ENCODE data around the gene EMILIN3.

Gene EMILIN3

GRCh38 chr20:41366546-41367392 lies at the start of gene EMILIN3:
TSS of gene EMILIN3 (minus strand) at chr20:41366818. CDS start at chr20:41366634, 184 bp downstream.
- TF ChIP-seq SUZ12 (IDR thresholded peaks at IDR 0.05; ENCODE audit: extremely low read depth, insufficient read depth, insufficient read length), result no peak
- TF ChIP-seq ZNF274 (IDR thresholded peaks at IDR 0.05; ENCODE audit: low read depth, low read length), result no peak
- no peak for TF ChIP-seq YY1 (IDR thresholded peaks at IDR 0.05; ENCODE audit: insufficient read depth, insufficient read length)
- Histone ChIP-seq H3K27me3 (ENCODE audit: insufficient read depth, insufficient read length) (peaks cover 52% of the 10 kb centered on the region), H3K9ac (ENCODE audit: insufficient read length, low read depth) (peak within 1 kb of the TSS; percentile 77), H3K4me1 (ENCODE audit: insufficient read depth, insufficient read length) (peaks cover 15% of the 10 kb centered on the region), H3K36me3 (ENCODE audit: insufficient read depth, insufficient read length, low read length) (peaks cover 18% of the 10 kb centered on the region), H3K4me3 (ENCODE audit: insufficient read length, low read depth) (peak within 1 kb of the TSS; percentile 53), H3K9me3 (ENCODE audit: insufficient read depth, low read length) (peaks cover 16% of the 10 kb centered on the region; the same call in 1 of the 2 replicates)
- DNase-seq (ENCODE audit: low read depth, low spot score), result peak; percentile 23

- no peaks in the 10 kb centered on the region for H3K9me3 ChIP-seq (ENCODE audit: insufficient read depth, low read length)
- no peak for DNase-seq (ENCODE audit: low read depth, low spot score)
- H3K9ac ChIP-seq (ENCODE audit: insufficient read length, low read depth), result no peak overlapping the region
- no peaks in the 10 kb centered on the region for H3K4me1 ChIP-seq (ENCODE audit: insufficient read depth, insufficient read length)
- no peaks in the 10 kb centered on the region for H3K27me3 ChIP-seq (ENCODE audit: insufficient read depth, insufficient read length)
- TF ChIP-seq SUZ12 (IDR thresholded peaks at IDR 0.05; ENCODE audit: extremely low read depth, insufficient read depth, insufficient read length), result no peak
- TF ChIP-seq ZNF274 (IDR thresholded peaks at IDR 0.05; ENCODE audit: low read depth, low read length), result no peak
- no peak for TF ChIP-seq YY1 (IDR thresholded peaks at IDR 0.05; ENCODE audit: insufficient read depth, insufficient read length)
- H3K36me3 ChIP-seq (ENCODE audit: insufficient read depth, insufficient read length, low read length), result peaks cover 79% of the 10 kb centered on the region
- H3K4me3 ChIP-seq (ENCODE audit: insufficient read length, low read depth), result no peak overlapping the region
Observed at GRCh38 chr20:41415191-41415590, 48.6 kb upstream of the EMILIN3 start.

- DNase-seq (ENCODE audit: low read depth, low spot score), result no peak
- H3K4me3 ChIP-seq (ENCODE audit: insufficient read length, low read depth), result no peak overlapping the region
- no peaks in the 10 kb centered on the region for H3K27me3 ChIP-seq (ENCODE audit: insufficient read depth, insufficient read length)
- H3K9ac ChIP-seq (ENCODE audit: insufficient read length, low read depth), result no peak overlapping the region
- H3K9me3 ChIP-seq (ENCODE audit: insufficient read depth, low read length), result no peaks in the 10 kb centered on the region
- H3K36me3 ChIP-seq (ENCODE audit: insufficient read depth, insufficient read length, low read length), result peaks cover 87% of the 10 kb centered on the region
- TF ChIP-seq SUZ12 (IDR thresholded peaks at IDR 0.05; ENCODE audit: extremely low read depth, insufficient read depth, insufficient read length) (no peak), ZNF274 (IDR thresholded peaks at IDR 0.05; ENCODE audit: low read depth, low read length) (no peak), YY1 (IDR thresholded peaks at IDR 0.05; ENCODE audit: insufficient read depth, insufficient read length) (no peak)
- H3K4me1 ChIP-seq (ENCODE audit: insufficient read depth, insufficient read length), result no peaks in the 10 kb centered on the region
Observed at GRCh38 chr20:41413169-41413568, 46.6 kb upstream of the EMILIN3 start.

- no peak overlapping the region for H3K4me3 ChIP-seq (ENCODE audit: insufficient read length, low read depth)
- DNase-seq (ENCODE audit: low read depth, low spot score), result no peak
- peaks cover 2% of the 10 kb centered on the region for H3K4me1 ChIP-seq (ENCODE audit: insufficient read depth, insufficient read length)
- no peaks in the 10 kb centered on the region for H3K27me3 ChIP-seq (ENCODE audit: insufficient read depth, insufficient read length)
- H3K9me3 ChIP-seq (ENCODE audit: insufficient read depth, low read length), result no peaks in the 10 kb centered on the region
- no peak overlapping the region for H3K9ac ChIP-seq (ENCODE audit: insufficient read length, low read depth)
- no peak for TF ChIP-seq YY1 (IDR thresholded peaks at IDR 0.05; ENCODE audit: insufficient read depth, insufficient read length)
- no peak for TF ChIP-seq SUZ12 (IDR thresholded peaks at IDR 0.05; ENCODE audit: extremely low read depth, insufficient read depth, insufficient read length)
- TF ChIP-seq ZNF274 (IDR thresholded peaks at IDR 0.05; ENCODE audit: low read depth, low read length), result no peak
- H3K36me3 ChIP-seq (ENCODE audit: insufficient read depth, insufficient read length, low read length), result peaks cover 90% of the 10 kb centered on the region
Observed at GRCh38 chr20:41412324-41413120, 45.9 kb upstream of the EMILIN3 start.

- H3K9ac ChIP-seq (ENCODE audit: insufficient read length, low read depth), result no peak overlapping the region
- H3K36me3 ChIP-seq (ENCODE audit: insufficient read depth, insufficient read length, low read length), result peaks cover 93% of the 10 kb centered on the region
- H3K27me3 ChIP-seq (ENCODE audit: insufficient read depth, insufficient read length), result no peaks in the 10 kb centered on the region
- H3K4me1 ChIP-seq (ENCODE audit: insufficient read depth, insufficient read length), result peaks cover 8% of the 10 kb centered on the region
- H3K4me3 ChIP-seq (ENCODE audit: insufficient read length, low read depth), result no peak overlapping the region
- DNase-seq (ENCODE audit: low read depth, low spot score), result no peak
- TF ChIP-seq YY1 (IDR thresholded peaks at IDR 0.05; ENCODE audit: insufficient read depth, insufficient read length) (no peak), ZNF274 (IDR thresholded peaks at IDR 0.05; ENCODE audit: low read depth, low read length) (no peak)
- no peaks in the 10 kb centered on the region for H3K9me3 ChIP-seq (ENCODE audit: insufficient read depth, low read length)
Observed at GRCh38 chr20:41411391-41411847, 44.8 kb upstream of the EMILIN3 start.

GRCh38 chr20:41408986-41409385 lies 42.4 kb upstream of the EMILIN3 start:
- TF ChIP-seq YY1 (IDR thresholded peaks at IDR 0.05; ENCODE audit: insufficient read depth, insufficient read length) (no peak), SUZ12 (IDR thresholded peaks at IDR 0.05; ENCODE audit: extremely low read depth, insufficient read depth, insufficient read length) (no peak), ZNF274 (IDR thresholded peaks at IDR 0.05; ENCODE audit: low read depth, low read length) (no peak)
- Histone ChIP-seq H3K4me1 (ENCODE audit: insufficient read depth, insufficient read length) (peaks cover 8% of the 10 kb centered on the region), H3K36me3 (ENCODE audit: insufficient read depth, insufficient read length, low read length) (peaks cover 94% of the 10 kb centered on the region), H3K9ac (ENCODE audit: insufficient read length, low read depth) (no peak overlapping the region), H3K4me3 (ENCODE audit: insufficient read length, low read depth) (no peak overlapping the region), H3K9me3 (ENCODE audit: insufficient read depth, low read length) (no peaks in the 10 kb centered on the region), H3K27me3 (ENCODE audit: insufficient read depth, insufficient read length) (no peaks in the 10 kb centered on the region)
- DNase-seq (ENCODE audit: low read depth, low spot score), result no peak
